Skin epidermis (tissue), 12 donors: ENCODE data around the gene CDH26.

ENCODE experiments used
- H3K27ac ChIP-seq, 21 experiments: fragments of 200-600 bp; sonication (generic) in 11 of 21; one replicate each; pipeline ENCODE4 v1.5.0; 2020; ENCODE audit warnings: mild to moderate bottlenecking in 3 of 21, inconsistent platforms in 2 of 21, moderate library complexity in 2 of 21
- H3K4me3 ChIP-seq, 7 experiments: fragments of 200-600 bp; sonication (generic) in 2 of 7; one replicate each; pipeline ENCODE4 v1.5.0; 2020; ENCODE audit warnings: inconsistent platforms in 2 of 7, mild to moderate bottlenecking in 2 of 7, moderate library complexity in 1 of 7

The CDH26 gene

GRCh38 chr20:59976156-59976782 lies 18.0 kb downstream of the CDH26 start:
- Histone ChIP-seq H3K27ac (no peak overlapping the region), H3K4me3 (no peak overlapping the region)

GRCh38 chr20:59977086-59977485 lies 18.9 kb downstream of the CDH26 start:
- Histone ChIP-seq H3K4me3 (no peak overlapping the region), H3K27ac (no peak overlapping the region)

GRCh38 chr20:59983076-59983475 lies 24.9 kb downstream of the CDH26 start:
- Histone ChIP-seq H3K27ac (no peak overlapping the region), H3K4me3 (no peak overlapping the region)

GRCh38 chr20:59984541-59984940 lies 26.3 kb downstream of the CDH26 start:
- H3K4me3 ChIP-seq: no peak overlapping the region
- peak overlapping the region in 1 of 21 experiments; percentile 40 for H3K27ac ChIP-seq

GRCh38 chr20:59985164-59985563 lies 26.9 kb downstream of the CDH26 start:
- Histone ChIP-seq H3K4me3 (no peak overlapping the region), H3K27ac (no peak overlapping the region)

- no peak overlapping the region for H3K4me3 ChIP-seq
- H3K27ac ChIP-seq: no peak overlapping the region
These were observed 27.6 kb downstream of the CDH26 start for GRCh38 chr20:59985864-59986263.

- Histone ChIP-seq H3K27ac (no peak overlapping the region), H3K4me3 (no peak overlapping the region)
These were observed 28.9 kb downstream of the CDH26 start for GRCh38 chr20:59987135-59987534.

- Histone ChIP-seq H3K4me3 (no peak overlapping the region), H3K27ac (no peak overlapping the region)
These were observed 29.9 kb downstream of the CDH26 start for GRCh38 chr20:59988141-59988540.

GRCh38 chr20:59992526-59993084 lies 34.4 kb downstream of the CDH26 start:
- Histone ChIP-seq H3K27ac (no peak overlapping the region), H3K4me3 (no peak overlapping the region)

GRCh38 chr20:59993736-59994430 lies 35.7 kb downstream of the CDH26 start:
- Histone ChIP-seq H3K4me3 (peak overlapping the region in 1 of 7 experiments; percentile 0), H3K27ac (peak overlapping the region in 3 of 21 experiments; percentile 10 to 46 (median 35))

GRCh38 chr20:59994697-59995122 lies 36.5 kb downstream of the CDH26 start:
- peak overlapping the region in 8 of 21 experiments; percentile 1 to 70 (median 50) for H3K27ac ChIP-seq
- peak overlapping the region in 1 of 7 experiments; percentile 0 for H3K4me3 ChIP-seq

- H3K4me3 ChIP-seq: no peak overlapping the region
- H3K27ac ChIP-seq: peak overlapping the region in 1 of 21 experiments; percentile 58
These were observed 37.9 kb downstream of the CDH26 start for GRCh38 chr20:59996108-59996507.

- H3K4me3 ChIP-seq: no peak overlapping the region
- H3K27ac ChIP-seq: no peak overlapping the region
These were observed 39.7 kb downstream of the CDH26 start for GRCh38 chr20:59997896-59998295.

GRCh38 chr20:59999502-59999901 lies 41.3 kb downstream of the CDH26 start:
- Histone ChIP-seq H3K4me3 (no peak overlapping the region), H3K27ac (no peak overlapping the region)

- no peak overlapping the region for H3K4me3 ChIP-seq
- no peak overlapping the region for H3K27ac ChIP-seq
These were observed 42.2 kb downstream of the CDH26 start for GRCh38 chr20:60000271-60001042.

GRCh38 chr20:60001108-60001507 lies 42.9 kb downstream of the CDH26 start:
- H3K4me3 ChIP-seq: no peak overlapping the region
- H3K27ac ChIP-seq: no peak overlapping the region

- no peak overlapping the region for H3K27ac ChIP-seq
These were observed 45.6 kb downstream of the CDH26 start for GRCh38 chr20:60003776-60004175.

GRCh38 chr20:60006261-60006660 lies 48.0 kb downstream of the CDH26 start:
- Histone ChIP-seq H3K4me3 (no peak overlapping the region), H3K27ac (no peak overlapping the region)

More at GRCh38 chr20:60003776-60004175, 45.6 kb downstream of the CDH26 start:
- H3K4me3 ChIP-seq: no peak overlapping the region

GRCh38 chr20:60007464-60007863 lies 49.2 kb downstream of the CDH26 start:
- Histone ChIP-seq H3K27ac (no peak overlapping the region), H3K4me3 (no peak overlapping the region)

GRCh38 chr20:60008130-60008808 lies 50.0 kb downstream of the CDH26 start:
- Histone ChIP-seq H3K27ac (no peak overlapping the region), H3K4me3 (no peak overlapping the region)
